Raji (cell line): ENCODE data around the gene CENPX.

ENCODE experiments used
- POLR2A ChIP-seq: IDR thresholded peaks from 2 replicates; pipeline ENCODE4 v1.6.1; 2011; ENCODE audit warnings: low read depth, low read length, control low read depth; ENCODE audit not compliant: insufficient read depth

CENPX gene

DNA sequence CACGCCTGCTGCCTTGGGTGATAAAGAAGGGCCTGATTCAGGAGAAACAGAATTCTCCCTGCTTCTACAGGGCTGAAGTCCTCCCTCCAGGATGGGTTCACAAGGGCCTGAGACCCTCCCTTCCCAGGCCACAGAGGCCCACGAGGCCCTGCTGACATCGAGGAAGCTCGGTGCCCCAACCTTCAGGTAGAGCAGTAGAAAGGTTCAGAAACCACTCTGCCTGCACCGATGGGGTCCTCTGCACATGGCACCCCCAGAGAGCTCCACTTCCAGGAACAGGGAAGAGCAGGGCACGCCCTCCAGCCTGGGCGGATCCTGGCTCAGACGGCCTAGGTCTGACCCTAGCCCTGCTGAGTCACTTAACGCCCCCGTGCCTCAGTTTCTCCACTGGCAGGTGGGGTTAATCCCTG, 773 bp downstream of the CENPX start:
- 0 out of 2 replicates have a peak, but pooled peaks have one; percentile 20 for TF ChIP-seq POLR2A

DNA sequence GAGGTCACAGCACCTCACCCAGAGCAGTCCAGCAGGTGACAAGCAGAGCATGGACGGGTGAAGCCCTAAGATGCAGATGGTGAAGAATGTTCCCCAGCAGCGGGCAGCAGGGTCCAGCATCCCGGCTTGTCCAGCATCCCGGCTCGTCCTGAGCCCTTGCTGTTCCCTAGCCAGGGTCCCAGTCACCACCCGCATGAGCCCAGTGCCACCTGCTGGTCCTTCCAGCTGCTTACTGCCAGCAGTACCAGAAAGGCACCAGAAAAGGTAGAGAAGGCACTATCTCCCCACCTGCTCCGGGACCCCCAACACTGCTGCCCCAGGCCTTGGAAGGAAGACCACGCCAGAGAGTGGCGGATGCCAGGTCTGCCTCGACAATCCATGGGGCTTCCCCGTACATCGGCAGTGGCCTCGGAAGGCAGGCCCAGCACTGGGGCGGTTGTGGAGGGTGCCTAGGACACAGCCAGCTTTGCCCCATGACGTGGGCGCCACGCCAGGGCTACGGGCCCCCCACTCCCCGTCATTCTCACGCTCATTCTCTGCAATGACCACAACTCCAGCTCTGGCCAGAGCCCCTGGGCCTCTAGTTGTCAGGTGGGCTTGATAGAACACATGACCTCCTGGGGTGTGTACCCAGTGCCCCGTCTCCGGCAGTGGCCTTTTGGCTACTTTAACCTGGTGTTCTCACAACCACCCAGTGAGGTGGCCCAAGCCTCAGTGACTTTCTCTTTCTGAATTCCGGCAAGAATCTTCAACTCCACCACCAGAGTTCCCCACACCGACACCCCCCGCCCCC, 1.4 kb downstream of the CENPX start:
- TF ChIP-seq POLR2A, result no peak

DNA sequence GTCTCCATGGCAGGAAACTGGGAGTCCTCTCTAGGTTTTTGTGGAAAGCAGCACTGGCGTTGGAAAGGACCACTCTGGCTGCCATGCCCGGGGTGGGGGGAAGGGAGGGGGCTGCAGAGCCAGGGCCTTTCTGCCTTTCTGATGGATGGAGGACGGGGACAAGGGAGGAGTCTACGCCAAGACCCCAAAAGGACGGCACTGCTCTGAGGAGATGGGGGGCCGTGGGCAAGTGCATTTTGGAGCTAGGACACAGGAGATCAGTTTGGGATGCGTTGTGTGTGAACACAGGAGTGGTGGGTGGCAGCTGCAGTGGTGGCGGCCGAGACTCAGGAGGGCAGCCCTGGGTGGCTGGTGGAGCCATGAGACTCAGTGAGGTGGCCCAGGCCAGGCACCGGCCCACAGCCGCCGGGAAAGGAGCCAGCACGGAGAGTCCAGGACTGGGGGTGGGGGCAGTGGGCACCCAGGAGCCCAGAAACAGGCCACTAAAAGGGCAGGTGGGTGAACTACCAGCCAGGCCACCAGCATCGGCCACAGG, 2.0 kb downstream of the CENPX start:
- TF ChIP-seq POLR2A, result no peak

DNA sequence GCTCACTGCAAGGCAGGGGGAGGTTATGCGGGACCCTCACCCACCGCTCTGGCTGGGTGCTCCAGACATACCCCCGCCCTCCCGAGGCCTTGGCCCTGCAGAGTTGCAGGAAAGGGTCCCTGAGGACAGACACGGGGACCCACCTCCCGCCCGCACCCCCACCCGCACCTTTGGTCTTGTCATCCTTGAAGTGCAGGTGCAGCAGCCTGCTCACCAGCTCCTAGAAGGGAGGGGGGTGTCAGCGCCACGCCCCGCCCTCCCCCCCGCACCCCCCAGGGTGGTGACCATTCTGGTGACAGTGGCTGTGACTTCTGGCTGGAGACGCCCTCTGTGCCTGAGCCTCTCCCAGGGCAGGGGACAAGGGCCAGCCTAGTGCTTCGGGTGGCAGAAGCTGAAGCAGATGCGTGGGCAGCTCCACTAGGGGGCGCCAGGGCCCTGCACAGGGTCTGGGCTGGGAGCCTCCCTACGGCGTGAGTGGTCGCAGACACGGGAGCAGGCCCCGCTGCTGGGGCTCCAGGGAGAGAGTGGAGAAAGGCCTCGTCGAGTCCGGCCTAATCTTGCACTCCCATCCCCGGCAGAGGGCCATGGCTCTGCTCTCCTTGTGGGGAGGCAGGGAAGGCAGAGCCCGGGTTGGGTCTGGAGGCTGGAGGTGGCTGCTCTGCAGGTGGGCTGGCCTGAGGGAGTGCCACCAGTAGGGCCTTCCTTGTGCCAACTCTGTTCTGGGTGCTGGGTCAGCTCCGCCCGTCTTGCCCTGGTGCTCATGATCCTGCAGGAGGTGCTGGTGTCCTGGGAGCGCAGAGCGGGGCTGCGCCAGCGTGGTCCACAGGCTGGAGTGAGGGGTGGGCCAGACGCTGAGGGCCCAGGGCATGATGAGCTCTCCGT, 2.7 kb downstream of the CENPX start:
- TF ChIP-seq POLR2A, result no peak

DNA sequence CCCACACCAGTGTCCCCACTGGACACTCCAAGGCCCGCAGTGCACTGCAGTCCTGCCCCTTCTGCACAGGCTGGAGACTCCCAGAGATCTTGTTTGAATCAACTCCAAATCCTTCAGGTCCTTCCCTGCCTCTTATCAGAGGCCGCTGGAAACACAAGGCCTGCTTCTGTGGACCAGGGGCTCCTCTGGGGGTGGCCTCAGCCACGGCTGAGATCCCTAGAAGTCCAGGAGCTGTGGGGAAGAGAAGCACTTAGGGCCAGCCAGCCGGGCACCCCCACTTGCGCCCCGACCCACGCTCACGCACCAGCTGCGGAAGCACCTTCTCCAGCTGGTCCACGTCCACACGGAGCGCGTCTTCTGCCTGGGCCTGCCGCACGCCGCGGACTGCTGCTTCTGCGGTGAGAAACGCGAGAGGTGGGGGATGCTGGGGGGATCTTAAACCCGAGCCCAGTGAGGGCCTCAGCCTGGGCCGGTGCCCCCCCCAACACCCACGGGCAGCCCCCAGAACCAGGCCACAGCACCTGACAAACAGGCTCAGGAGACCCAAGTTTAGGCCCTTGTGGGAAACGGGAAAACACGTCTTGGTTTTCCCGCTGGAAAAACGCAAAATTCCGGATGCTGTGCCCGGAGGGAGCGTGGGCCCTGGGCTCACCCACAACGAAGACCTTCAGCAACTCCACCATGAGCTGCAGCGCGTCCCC, 3.5 kb downstream of the CENPX start:
- TF ChIP-seq POLR2A, result no peak

DNA sequence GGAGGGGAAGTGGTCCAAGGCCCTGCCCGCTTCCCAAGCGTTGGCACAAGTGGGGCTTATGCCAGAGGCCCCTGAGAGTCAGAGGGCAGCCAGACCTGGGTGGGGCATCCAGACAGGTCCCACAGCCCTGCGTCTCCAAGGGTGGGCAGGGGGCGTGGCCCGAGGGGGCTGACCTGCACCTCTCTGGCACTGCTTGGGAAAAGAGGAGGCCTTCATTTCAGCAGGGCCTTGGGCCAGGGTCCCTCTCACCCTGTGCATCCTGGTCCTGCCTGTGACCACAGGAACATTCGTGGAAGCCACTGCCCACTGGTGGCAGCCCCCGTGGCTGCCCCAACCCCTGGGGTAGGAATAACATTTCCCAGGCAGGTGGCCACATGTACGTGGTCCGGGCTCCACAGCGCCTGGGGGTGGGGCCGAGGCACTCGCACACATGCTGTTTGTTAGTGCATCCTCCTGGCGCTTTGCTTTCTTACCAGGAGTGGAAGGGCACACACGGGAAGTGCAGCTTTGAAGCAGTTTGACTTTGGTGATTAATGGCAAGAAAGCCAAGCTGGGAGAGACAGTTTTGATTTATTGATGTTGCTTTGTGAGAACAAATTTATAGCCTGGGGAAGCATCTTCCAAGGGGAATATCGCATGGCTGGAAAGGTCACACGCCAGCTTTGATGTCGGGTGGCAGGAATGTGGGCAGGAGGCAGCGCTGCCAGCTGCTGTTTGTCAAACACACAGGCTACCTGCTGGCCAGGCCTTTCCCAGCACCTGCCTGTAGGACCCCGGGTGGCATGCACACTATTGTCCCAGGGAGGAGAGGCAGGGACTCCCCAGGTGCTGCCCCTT, 4.3 kb downstream of the CENPX start:
- no peak for TF ChIP-seq POLR2A

DNA sequence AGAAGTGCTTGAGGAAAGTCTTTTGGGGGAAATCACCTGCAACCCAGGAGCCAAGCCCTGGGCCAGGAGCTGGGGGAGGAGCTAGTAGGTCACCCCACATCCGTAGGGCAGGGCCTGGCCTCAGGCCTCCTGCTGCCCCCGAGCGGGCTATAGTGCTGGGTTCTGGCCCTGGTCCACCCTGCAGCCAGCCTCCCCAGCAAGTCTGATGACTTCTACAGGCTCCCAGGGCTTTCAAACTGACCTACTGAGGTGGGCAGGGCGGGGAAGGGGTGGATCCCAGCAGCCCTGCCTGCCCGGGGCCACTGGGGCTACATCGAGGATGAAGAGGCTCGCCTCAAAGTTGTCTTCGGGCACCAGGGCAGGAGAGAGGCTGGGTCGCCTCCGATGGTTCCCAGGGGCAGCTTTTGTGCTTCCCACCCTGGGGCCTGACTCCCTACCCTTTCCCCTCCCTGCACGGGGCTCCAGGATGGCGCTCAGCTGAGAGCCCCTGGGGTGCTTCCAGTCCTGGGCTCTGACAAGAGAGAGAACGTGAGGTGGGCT, 5.0 kb downstream of the CENPX start:
- TF ChIP-seq POLR2A, result no peak

DNA sequence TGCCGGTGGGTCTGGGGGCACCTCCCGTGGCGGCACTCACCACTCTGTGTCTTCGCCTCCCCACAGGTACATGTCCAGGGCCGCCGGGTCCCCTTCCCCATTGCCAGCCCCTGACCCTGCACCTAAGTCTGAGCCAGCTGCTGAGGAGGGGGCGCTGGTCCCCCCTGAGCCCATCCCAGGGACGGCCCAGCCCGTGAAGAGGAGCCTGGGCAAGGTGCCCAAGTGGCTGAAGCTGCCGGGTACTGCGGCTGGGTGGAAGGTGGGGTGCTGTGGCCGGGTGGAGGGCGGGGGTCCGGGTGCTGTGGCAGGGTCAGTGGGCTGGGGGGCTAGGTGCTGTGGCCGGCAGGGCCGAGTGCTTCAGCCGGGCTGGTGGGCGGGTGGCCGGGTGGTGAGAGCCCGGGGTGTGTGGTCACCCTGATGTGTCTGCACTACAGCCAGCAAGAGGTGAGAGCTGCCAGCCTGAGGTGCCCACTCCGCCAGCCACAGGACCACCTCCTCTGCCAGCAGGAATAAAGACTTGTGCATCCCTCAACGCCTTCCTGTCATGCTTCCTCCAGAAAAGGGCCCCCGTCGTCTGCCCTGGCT, 5.7 kb downstream of the CENPX start:
- no peak for TF ChIP-seq POLR2A

DNA sequence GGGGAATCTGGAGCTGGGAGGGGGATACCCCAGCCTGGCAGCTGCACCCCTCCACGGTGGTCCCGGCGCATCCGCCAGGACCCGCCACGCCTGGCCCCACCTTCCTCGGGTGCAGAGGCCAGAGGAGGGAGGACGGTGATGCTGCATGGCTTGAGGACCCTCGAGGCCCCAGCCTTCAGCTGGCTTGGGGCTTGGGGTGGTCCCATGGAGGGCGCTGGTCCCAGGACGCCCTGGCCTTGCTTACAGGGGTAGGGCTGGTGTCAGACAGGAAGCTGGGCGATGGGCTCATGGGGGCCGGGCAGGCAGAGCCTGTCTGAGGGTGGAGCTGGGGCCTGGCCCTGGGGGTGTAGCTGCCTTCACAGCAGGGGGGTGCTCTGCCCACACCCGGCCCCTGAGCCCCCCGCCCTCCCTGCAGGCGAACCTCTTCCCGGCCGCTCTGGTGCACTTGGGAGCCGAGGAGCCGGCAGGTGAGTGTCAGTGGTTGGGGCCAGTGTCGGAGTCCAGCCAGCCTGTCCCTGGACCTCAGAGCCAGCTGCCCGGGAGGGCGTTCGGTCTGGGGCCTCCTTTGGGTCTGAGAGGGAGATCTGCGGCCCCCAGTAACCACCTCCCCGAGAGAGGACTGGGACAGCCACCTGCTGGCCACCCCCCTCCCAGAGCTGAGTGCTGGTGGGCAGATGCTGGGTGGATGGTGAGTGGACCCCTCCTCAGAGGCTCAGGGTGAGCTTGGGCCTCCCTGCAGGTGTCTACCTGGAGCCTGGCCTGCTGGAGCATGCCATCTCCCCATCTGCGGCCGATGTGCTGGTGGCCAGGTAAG, 6.4 kb downstream of the CENPX start:
- TF ChIP-seq POLR2A, result no peak

DNA sequence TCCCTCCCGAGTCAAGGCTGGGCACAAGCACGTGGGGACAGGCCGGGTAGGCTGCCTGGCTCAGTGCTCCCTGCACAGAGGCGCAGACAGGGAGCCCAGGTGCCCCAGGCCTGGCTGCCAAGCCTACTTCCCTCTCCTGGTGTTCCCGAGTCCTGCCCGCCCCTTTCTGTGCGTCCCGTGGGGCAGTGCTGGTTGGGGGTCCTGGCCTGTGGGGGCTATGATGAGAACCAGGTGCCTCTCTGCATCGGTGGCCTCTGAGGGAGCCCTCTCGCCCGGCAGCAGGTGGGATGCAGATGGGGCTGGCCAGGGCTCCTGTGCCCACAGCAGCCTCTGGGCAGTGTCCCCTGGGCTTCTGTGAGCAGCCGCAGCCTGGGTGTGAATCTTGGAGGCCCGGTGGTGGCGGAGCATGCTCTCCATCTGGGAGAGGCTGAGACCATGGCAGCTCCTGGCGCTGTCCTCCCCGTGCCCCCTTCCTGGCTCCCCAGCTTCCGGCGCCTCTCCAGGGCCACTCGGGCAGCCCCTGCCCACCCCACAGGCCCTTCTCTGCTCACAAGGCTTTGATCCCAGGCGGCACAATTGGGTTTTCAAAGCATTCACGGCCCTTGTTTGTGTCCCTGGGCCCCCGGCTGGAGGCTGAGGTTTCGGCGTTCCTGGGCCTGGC, 7.2 kb downstream of the CENPX start:
- TF ChIP-seq POLR2A, result no peak

DNA sequence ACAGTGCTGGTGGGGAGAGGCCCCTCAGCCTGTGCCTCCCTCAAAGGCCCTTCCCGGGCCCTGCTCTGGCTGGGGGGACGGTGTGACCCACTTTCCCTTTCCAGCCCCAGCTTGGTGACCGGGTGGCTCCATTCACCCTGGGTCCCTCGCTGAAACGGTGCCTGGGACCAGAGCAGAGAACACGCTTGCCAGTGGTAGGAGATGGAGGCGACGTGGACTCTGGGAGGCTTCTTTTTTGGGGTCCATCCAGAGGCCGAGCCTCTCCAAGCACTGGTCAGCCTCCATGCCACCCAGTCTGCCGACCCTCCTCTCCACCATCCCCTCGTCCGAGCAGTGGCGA, 7.7 kb downstream of the CENPX start:
- no peak for TF ChIP-seq POLR2A

DNA sequence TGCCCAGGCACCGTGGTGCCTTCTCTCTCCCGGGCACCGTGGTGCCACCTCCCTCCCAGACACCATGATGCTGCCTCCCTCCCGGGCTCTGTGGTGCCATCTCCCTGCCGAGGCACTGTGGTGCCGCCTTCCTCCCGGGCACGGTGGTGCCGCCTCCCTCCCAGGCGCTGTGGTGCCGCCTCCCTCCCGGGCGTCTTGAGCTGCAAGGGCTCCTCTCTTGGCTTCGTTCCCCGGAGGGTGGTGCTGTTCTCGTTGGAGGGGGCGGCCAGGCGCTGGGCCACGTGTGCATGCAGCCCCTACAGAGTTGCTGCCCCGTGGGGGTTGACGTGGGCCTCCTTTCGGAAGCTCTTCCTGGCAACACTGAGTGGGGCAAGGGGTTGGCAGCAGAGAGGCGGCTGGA, 8.2 kb downstream of the CENPX start:
- no peak for TF ChIP-seq POLR2A
